GM12878 (cell line): ENCODE measurements around the gene SPOP. TPM values are rescaled to one million over a fixed set of nuclear protein-coding genes. Genes with fewer than 3 reads are reported as not detected.

Experiments
- ATAC-seq: fragments of 200-7000 bp; cut with Tn5 transposase; 3 replicates; pipeline ENCODE4 v1.9.1; 2020; ENCODE audit warnings: mild to moderate bottlenecking, moderate library complexity
- BruUV-seq: library from RNA; stranded (reverse); fragments of 400-500 nt; replicated peaks from 2 replicates; lab custom pipeline; 2021; lab: Mats Ljungman, UMichigan
- CTCF ChIA-PET: fragments of 300-600 bp; sonication (Branson Sonifier 250); formaldehyde crosslinking; extraction: SDS; loops from one replicate; lab custom pipeline; 2021; ENCODE audit warnings: inconsistent platforms; lab: Yijun Ruan, JAX
- POLR2A ChIA-PET: fragments of 350-600 bp; formaldehyde crosslinking; extraction: SDS; loops from one replicate; lab custom pipeline; 2021; ENCODE audit warnings: inconsistent platforms; lab: Charles Lee
- RAD21 ChIA-PET: fragments of 300-600 bp; sonication (Branson Sonifier 250); formaldehyde crosslinking; loops from one replicate; lab custom pipeline; 2023; ENCODE audit warnings: antibody characterized with exemption; ENCODE audit not compliant: unreplicated experiment; lab: Charles Lee
- SMC1A ChIA-PET: fragments of 300-600 bp; sonication (Branson Sonifier 250); formaldehyde crosslinking; loops from one replicate; lab custom pipeline; 2023; ENCODE audit not compliant: unreplicated experiment, uncharacterized antibody; lab: Charles Lee
- DNase-seq: peaks from one replicate; pipeline ENCODE4 v3.0.0-alpha.2; 2011; ENCODE audit warnings: low read depth, low spot score
- FAIRE-seq: peaks from 3 replicates; lab custom pipeline; 2011; peaks lifted over from hg19 to GRCh38; lab: Jason Lieb, UNC
- H2AFZ ChIP-seq: 2 replicates; pipeline ENCODE4 v1.6.0; 2011; ENCODE audit warnings: low read depth, low read length, control low read depth; ENCODE audit not compliant: control insufficient read depth
- H3K27ac ChIP-seq: 2 replicates; pipeline ENCODE4 v1.5.1; 2011; ENCODE audit warnings: control low read depth; ENCODE audit not compliant: control insufficient read depth, insufficient read depth
- H3K27me3 ChIP-seq, 2 experiments: replicated peaks in 1 of 2; 2 replicates each; pipeline versions ENCODE4 v1.6.0 to v1.6.1; 2011; ENCODE audit warnings: low read length in 1 of 2; ENCODE audit not compliant: control insufficient read depth in 2 of 2, insufficient read depth in 2 of 2
- H3K36me3 ChIP-seq, 2 experiments: 2 replicates each; pipeline ENCODE4 v1.5.1; 2011; ENCODE audit warnings: low read length in 1 of 2; ENCODE audit not compliant: control insufficient read depth in 2 of 2, insufficient read depth in 2 of 2
- H3K4me1 ChIP-seq: 2 replicates; pipeline ENCODE4 v1.6.1; 2011; ENCODE audit warnings: mild to moderate bottlenecking, low read length, moderate library complexity, mixed read lengths; ENCODE audit not compliant: control insufficient read depth, insufficient read depth
- H3K4me2 ChIP-seq: 2 replicates; pipeline ENCODE4 v1.6.0; 2011; ENCODE audit warnings: control low read depth; ENCODE audit not compliant: control insufficient read depth, insufficient read depth
- H3K4me3 ChIP-seq: fragments of 200-600 bp; sonication (generic); 2 replicates; pipeline ENCODE4 v1.5.1; 2016
- H3K79me2 ChIP-seq: 2 replicates; pipeline ENCODE4 v1.6.0; 2011; ENCODE audit warnings: low read length; ENCODE audit not compliant: control insufficient read depth, insufficient read depth
- H3K9ac ChIP-seq: 2 replicates; pipeline ENCODE4 v1.8.0; 2011; ENCODE audit warnings: low read length, control low read depth, mixed read lengths; ENCODE audit not compliant: control insufficient read depth, insufficient read depth
- H3K9me3 ChIP-seq: replicated peaks from 3 replicates; pipeline ENCODE4 v1.5.1; 2011; ENCODE audit warnings: mild to moderate bottlenecking, low read length; ENCODE audit not compliant: control insufficient read depth, insufficient read depth
- H4K20me1 ChIP-seq: 2 replicates; pipeline ENCODE4 v1.6.0; 2011; ENCODE audit not compliant: control insufficient read depth, insufficient read depth
- HDAC2 ChIP-seq: fragments of 200-600 bp; sonication (generic); IDR thresholded peaks from 2 replicates; pipeline ENCODE4 v1.6.1; 2017
- PKNOX1 ChIP-seq: fragments of 450-650 bp; IDR thresholded peaks from 2 replicates; pipeline ENCODE4 v1.6.1; 2016; ENCODE audit warnings: mild to moderate bottlenecking
- POLR2A ChIP-seq: IDR thresholded peaks from 2 replicates; pipeline ENCODE4 v1.6.1; 2011; ENCODE audit warnings: low read depth, mild to moderate bottlenecking, low read length
- RUNX3 ChIP-seq: IDR thresholded peaks from 2 replicates; pipeline ENCODE4 v1.6.1; 2012; ENCODE audit warnings: low read length, inconsistent platforms
- ZBTB4 ChIP-seq: fragments of 450-650 bp; formaldehyde crosslinking; IDR thresholded peaks from 2 replicates; pipeline ENCODE4 v1.4.0; 2022; ENCODE audit warnings: mild to moderate bottlenecking, moderate library complexity
- WGBS: methylation state at CpG from one replicate; pipeline ENCODE4 v1.1.6; 2016; ENCODE audit warnings: low lambda C conversion rate; ENCODE audit not compliant: insufficient replicate concordance, insufficient coverage; ENCODE audit errors: missing lambda C conversion rate; 5-methylcytosine and 5-hydroxymethylcytosine counted together
- in situ Hi-C: fragments of 300-500 bp; cut with MboI; formaldehyde crosslinking; loops from 9 replicates; pipeline ENCODE4 v1.14.3; 2018; ENCODE audit warnings: mixed read lengths
- intact Hi-C: fragments of 100-400 bp; cut with micrococcal nuclease; formaldehyde crosslinking; loops from one replicate; pipeline ENCODE4 v1.14.2; 2022; ENCODE audit not compliant: unreplicated experiment
- polyA plus RNA-seq, 11 experiments: library from polyadenylated mRNA; depleted of rRNA in 4 of 11; unstranded in 6 of 11; stranded (reverse) in 5 of 11; fragments of >200 nt; fragmentation: Nextera tagmentation in 4 of 11; fragmentation: Illumina TruSeq in 1 of 11; extraction: Ambion mirVana in 4 of 11; extraction: Trizol in 1 of 11; gene quantifications; 1 replicate in 1 of 11; 2 replicates in 10 of 11; pipeline versions ENCODE4 v1.2.1 to v1.2.3, GENCODE V29; 2011 to 2016; ENCODE audit warnings: inconsistent platforms in 2 of 11, missing spikeins in 2 of 11, low read depth in 1 of 11
- total RNA-seq, 4 experiments: library from RNA; depleted of rRNA in 3 of 4; stranded (reverse); fragments of >200 nt in 3 of 4; fragmentation: Illumina TruSeq in 1 of 4; extraction: Trizol in 1 of 4; gene quantifications; 2 replicates each; pipeline versions ENCODE4 v1.2.1 to v1.2.3, GENCODE V29; 2013 to 2021

Gene SPOP
- total and polyA plus RNA-seq, 10 of the 15 experiments (the other 5 are each of a cell fraction or from before 2014, with no cell fraction given), result 35.1 to 80.4 (median 44.7) TPM

DNA sequence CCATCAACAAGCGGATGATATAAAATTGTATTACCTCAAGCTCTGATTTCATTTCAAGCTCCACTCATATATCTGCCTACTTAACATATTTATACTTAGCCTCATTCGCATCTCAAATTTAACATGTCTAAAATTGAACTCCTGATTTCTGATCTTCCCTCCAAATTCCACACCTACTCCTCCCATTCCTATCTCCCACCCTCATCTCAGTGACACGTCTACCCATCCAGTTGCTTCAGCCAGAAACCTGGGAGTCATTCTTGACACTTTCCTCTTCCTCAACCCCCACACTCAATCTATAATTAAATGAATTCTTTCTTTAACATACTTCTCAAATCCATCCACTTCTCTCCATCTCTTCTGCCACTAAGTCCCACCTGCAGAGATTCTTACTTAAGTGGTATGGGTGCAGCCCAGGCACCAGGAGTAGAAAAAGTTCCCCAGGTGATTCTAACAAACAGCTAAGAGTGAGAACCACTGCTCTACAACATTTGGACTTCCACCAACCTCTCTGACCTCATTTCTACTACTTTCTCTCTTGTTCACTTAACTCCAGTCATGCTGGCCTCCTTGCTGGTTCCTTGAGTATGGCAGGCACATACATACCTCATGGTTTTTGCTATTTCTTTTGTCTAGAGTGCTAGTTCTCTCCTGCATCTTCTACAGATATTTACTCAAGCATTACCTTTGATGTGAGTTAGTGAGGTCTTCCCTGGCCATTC, 18.1 kb downstream of the SPOP start:
- H3K79me2 ChIP-seq, result peaks cover 43% of the 10 kb centered on the region
- WGBS, result 84% methylated on average over 3 of the region's 3 CpGs

More for the DNA sequence above, 18.1 kb downstream of the SPOP start:
- H3K27me3 ChIP-seq, result no peaks in the 10 kb centered on the region
- H3K4me2 ChIP-seq, result 0 out of 2 replicates have a peak overlapping the region, but pooled peaks have one; percentile 3
- no TSS peak for BruUV-seq
- H3K9me3 ChIP-seq, result no peaks in the 10 kb centered on the region
- no peak overlapping the region for H3K4me3 ChIP-seq
- peaks cover 10% of the 10 kb centered on the region for H3K4me1 ChIP-seq
- CTCF ChIA-PET, result interaction anchor here (0.6 kb wide), 1 partner anchor 15 kb away, joined by 3 read pairs; no protein-coding TSS in a partner anchor
- no peak for DNase-seq
- ATAC-seq, result peak; percentile 48
- intact Hi-C loops, result no loop called here
- TF ChIP-seq HDAC2 (no peak), POLR2A (no peak), PKNOX1 (no peak), RUNX3 (peak; percentile 23; the same call in 1 of the 2 replicates), ZBTB4 (CRISPR knock-in tag) (no peak)
- H3K36me3 ChIP-seq, result peaks cover 0 to 3% of the 10 kb centered on the region in 2 experiments; a peak in 2 of 4 replicates
- H2AFZ ChIP-seq, result no peak overlapping the region
- POLR2A ChIA-PET, result interaction anchor here (0.9 kb wide), 1 partner anchor 11 kb away, joined by 3 read pairs; no protein-coding TSS in a partner anchor
- SMC1A ChIA-PET, result interaction anchor here (0.9 to 1.5 kb wide), 5 partner anchors 10 to 89 kb away, joined by 3 to 8 read pairs (median 3); partner anchors contain the start of gene NXPH3
- H4K20me1 ChIP-seq, result no peaks in the 10 kb centered on the region
- H3K9ac ChIP-seq, result no peak overlapping the region
- FAIRE-seq, result no peak
- RAD21 ChIA-PET, result interaction anchor here (0.9 to 1.1 kb wide), 2 partner anchors 10 to 14 kb away, joined by 3 to 4 read pairs; no protein-coding TSS in a partner anchor
- in situ Hi-C loops, result no loop called here
- H3K27ac ChIP-seq, result 0 out of 2 replicates have a peak overlapping the region, but pooled peaks have one; percentile 20
